ENCODE measurements around the gene ZFPM1. TPM values are rescaled to one million over a fixed set of nuclear protein-coding genes. Genes with fewer than 3 reads are reported as not detected.

The ZFPM1 gene
- total RNA-seq, 1 donor from 2014 or later, result 5.5 TPM

- H3K27ac ChIP-seq, result no peak overlapping the region
- no peaks in the 10 kb centered on the region for H3K4me1 ChIP-seq
- no peak for DNase-seq (ENCODE audit: low spot score in 2 of 2)
- H3K4me3 ChIP-seq, result no peak overlapping the region
- H3K27me3 ChIP-seq, result no peaks in the 10 kb centered on the region
- intact Hi-C loops (cut with DNase I), result no loop called here
- H3K9me3 ChIP-seq, result no peaks in the 10 kb centered on the region
- TF ChIP-seq CTCF (IDR thresholded peaks at IDR 0.05), result no peak
- no peaks in the 10 kb centered on the region for H3K36me3 ChIP-seq
These were observed 36.2 kb downstream of the ZFPM1 start for GRCh38 chr16:88489163-88489741.

GRCh38 chr16:88491001-88491559 lies 38.0 kb downstream of the ZFPM1 start:
- Histone ChIP-seq H3K27ac (no peak overlapping the region), H3K4me3 (no peak overlapping the region), H3K4me1 (no peaks in the 10 kb centered on the region), H3K9me3 (no peaks in the 10 kb centered on the region), H3K36me3 (no peaks in the 10 kb centered on the region), H3K27me3 (no peaks in the 10 kb centered on the region)
- DNase-seq (ENCODE audit: low spot score in 2 of 2), result no peak
- intact Hi-C loops (cut with DNase I), result no loop called here
- TF ChIP-seq CTCF (IDR thresholded peaks at IDR 0.05), result no peak

DNA sequence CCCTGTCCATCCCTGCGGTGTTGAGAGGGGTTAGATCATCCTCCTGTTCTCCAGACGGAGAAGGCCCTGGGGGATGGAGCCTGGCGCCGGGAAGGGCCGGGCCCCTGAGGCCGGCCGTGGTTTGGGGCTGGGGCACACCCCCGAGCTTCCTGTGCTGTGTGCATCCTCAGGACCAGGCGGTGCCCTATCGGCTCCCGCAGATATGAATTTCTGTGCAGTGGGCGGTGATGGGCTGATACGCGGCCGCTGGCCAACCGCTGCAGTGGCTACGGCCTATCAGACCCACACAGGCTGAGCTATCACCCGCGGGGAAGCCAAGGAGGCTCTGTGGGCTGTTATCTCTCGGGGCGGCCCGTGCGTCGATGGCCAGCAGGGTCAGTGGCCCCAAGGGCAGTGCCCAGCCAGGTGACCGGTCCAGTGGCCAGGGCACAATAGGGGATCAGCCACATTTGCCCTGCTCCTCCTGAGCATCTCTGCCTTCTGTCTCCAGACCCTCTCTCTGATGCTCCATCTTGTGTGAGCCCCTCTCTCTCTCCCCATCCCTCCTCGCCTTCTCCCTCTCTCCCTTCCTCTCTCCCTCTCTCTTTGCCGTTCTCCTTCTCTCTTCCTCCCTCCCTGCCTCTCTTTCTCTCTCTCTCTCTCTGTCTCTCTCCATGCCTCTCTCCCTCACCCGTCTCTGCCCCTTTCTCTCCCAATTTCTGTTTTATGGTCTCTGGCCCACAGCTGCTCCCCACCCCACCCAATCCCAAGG lies 38.7 kb downstream of the ZFPM1 start:
- Histone ChIP-seq H3K27ac (no peak overlapping the region), H3K27me3 (no peaks in the 10 kb centered on the region), H3K36me3 (no peaks in the 10 kb centered on the region), H3K9me3 (no peaks in the 10 kb centered on the region), H3K4me1 (no peaks in the 10 kb centered on the region), H3K4me3 (no peak overlapping the region)
- no peak for DNase-seq (ENCODE audit: low spot score in 2 of 2)
- intact Hi-C loops (cut with DNase I), result no loop called here
- no peak for TF ChIP-seq CTCF (IDR thresholded peaks at IDR 0.05)

DNA sequence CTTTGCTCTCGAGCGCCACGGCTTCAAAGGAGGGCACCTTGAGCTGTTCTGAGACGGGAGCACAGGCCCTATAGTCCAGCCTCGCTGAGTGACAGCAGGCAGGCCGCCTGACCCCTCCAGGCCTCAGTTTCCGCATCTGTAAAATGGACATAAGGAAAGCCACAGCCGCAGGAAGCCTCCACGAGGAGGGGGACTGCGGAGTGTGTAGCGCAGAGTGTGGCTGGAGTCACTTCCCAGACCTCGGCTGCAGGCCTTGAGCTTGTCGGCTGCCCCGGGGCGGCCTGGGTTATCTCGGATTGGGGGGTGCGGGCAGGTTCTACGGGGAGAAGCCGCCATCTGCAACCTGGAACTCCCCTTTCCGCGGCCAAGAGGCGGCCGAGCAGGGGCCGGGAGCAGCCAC lies 40.8 kb downstream of the ZFPM1 start:
- Histone ChIP-seq H3K4me3 (no peak overlapping the region), H3K4me1 (no peaks in the 10 kb centered on the region), H3K27ac (no peak overlapping the region), H3K27me3 (no peaks in the 10 kb centered on the region), H3K36me3 (no peaks in the 10 kb centered on the region), H3K9me3 (no peaks in the 10 kb centered on the region)
- TF ChIP-seq CTCF (IDR thresholded peaks at IDR 0.05), result no peak
- DNase-seq (ENCODE audit: low spot score in 2 of 2), result no peak
- intact Hi-C loops (cut with DNase I), result no loop called here

GRCh38 chr16:88494335-88495154 lies 41.5 kb downstream of the ZFPM1 start:
- Histone ChIP-seq H3K27ac (no peak overlapping the region), H3K4me1 (no peaks in the 10 kb centered on the region), H3K9me3 (no peaks in the 10 kb centered on the region), H3K4me3 (no peak overlapping the region), H3K36me3 (no peaks in the 10 kb centered on the region), H3K27me3 (no peaks in the 10 kb centered on the region)
- no peak for TF ChIP-seq CTCF (IDR thresholded peaks at IDR 0.05)
- intact Hi-C loops (cut with DNase I), result no loop called here
- no peak for DNase-seq (ENCODE audit: low spot score in 2 of 2)

Measured in ascending aorta (tissue), 2 donors.